Measurements from ENCODE around the gene CTDP1.

CTDP1 gene

DNA sequence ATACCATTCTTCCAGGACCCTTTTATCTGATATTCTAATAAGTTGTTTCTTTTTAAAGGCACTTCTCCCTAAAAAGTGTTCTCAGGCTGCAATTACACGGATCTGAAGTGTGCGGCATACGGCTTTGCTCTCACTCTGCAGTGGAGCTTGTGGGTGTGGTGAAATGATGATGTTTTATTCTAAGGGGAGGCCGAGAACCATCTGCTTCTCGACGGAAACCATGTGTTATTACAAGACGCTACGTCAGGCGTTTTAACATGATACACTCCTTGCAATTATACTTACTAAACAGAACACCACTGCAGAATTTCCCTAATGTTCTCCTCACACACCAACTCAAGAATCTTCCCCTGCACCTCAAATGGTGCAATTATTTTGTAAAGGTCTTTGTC lies 34.9 kb upstream of the CTDP1 start:
- DNase-seq (ENCODE audit: low read depth in 2 of 2): no peak

DNA sequence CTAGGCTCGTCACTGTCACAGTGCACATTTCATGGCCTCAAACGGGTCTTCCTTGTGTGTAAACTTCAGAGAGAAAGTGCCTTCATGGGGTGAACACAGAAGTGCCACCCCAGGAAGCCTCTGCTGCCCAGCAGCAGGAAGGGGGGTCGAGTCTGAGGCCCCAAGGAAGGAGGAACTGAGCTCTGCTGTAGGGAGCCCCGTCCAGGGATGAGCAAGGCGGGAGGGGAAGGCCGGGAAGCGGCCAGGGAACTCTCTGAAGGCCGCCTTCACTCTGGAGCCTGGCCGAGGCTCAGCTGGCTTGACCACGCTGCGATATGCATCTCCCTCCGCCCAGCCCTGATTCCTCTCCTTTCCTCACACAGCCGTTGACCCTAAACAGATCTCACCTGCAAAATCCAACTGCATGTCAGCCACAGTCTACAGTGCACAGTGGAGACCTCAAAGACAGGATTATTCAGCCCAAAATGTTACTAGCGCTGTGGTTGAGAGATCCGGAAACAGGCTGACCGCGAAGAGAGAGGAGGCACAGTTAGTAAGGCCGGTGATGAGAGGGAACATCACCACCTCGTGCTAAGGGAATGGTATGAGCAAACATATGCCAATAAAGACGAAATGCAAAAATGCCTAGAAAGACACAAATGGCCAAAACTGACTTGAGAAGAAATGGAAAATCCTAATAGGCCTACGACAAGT lies 34.2 kb upstream of the CTDP1 start:
- no peak for DNase-seq (ENCODE audit: low read depth in 2 of 2)

DNA sequence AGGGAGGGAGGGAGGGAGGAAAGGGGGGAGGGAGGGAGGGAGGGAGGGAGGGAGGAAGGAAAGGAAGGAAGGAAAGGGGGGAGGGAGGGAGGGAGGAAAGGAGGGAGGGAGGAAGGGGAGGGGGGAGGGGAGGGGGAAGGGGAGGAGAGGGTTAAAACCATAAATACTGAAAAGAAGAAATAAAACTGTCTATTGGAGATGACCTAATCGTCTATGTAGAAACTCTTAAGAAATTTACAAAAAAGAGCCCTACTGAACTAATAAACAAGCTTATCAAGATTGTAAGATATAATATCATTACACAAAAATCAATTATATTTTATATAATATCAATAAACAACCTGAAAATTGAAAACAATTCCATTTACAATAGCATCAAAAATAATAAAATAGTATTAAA lies 32.3 kb upstream of the CTDP1 start:
- DNase-seq (ENCODE audit: low read depth in 2 of 2): no peak

DNA sequence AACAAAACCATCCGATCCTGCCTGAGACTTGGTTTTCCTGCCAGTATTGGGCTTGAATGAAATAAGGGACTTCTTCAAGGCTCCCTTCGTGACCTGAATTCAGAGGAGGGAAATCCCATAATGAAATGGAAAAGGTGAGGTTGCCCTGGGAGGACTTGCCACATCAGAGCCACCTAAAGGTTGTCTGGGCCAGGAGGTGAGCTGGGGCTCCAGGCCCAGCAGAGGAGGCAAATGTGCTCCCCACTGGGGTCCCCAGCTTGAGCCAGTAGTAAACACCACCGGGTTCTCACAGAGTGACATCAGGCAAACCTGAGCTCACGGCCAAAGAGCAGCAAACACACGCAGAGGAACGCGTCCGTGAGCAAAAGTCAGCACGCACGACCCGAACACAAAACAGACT lies 28.6 kb upstream of the CTDP1 start:
- DNase-seq (ENCODE audit: low read depth in 2 of 2): no peak

DNA sequence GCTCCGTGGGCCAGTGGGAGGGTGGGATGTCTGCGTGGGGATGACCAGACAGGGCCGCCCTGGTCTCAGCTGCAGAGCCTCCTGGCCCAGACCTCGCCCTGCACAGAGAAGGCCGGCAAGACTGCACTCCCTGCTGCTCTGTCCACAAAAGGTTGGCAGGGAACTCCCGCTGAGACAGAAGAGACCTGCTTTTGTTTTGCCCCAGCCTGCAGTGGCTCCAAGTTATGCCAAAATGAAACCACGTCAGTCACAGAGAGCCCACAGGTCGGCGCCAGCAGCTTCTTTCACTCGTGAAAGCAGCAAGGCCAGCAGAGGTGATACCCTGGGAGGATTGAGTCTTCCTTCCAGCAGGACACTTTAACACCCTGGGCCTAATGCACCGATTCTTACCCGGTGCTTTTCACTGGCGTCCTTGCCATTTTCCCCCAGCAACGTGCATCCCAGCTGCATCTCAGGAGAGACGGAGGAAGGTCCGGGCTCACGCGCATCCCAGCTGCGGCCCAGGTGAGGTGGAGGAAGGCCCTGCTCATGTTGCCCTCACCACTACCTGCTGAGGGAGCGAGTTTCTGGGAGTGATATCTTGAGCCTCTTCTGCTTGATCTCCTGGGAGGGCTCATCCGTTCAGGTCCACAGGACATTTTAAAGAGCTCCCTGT lies 22.1 kb upstream of the CTDP1 start:
- DNase-seq (ENCODE audit: low read depth in 2 of 2): no peak

DNA sequence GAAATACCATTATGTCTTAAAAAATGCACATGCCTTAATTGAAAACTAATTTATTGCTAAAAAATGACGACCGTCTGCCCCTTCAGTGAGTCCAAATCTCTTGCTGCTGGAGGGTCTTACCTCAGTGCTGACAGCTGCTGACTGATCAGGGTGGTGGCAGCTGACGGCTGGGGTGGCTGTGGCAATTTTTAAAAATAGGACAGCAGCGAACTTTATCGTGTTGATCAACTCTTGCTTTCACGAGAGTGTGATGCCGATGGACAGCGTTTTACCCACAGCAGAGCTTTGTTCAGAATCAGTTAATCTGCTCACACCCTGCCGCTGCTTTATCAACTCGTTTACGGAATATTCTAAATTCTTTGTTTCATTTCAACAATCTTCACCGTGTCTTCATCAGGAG lies 21.2 kb upstream of the CTDP1 start:
- no peak for DNase-seq (ENCODE audit: low read depth in 2 of 2)

DNA sequence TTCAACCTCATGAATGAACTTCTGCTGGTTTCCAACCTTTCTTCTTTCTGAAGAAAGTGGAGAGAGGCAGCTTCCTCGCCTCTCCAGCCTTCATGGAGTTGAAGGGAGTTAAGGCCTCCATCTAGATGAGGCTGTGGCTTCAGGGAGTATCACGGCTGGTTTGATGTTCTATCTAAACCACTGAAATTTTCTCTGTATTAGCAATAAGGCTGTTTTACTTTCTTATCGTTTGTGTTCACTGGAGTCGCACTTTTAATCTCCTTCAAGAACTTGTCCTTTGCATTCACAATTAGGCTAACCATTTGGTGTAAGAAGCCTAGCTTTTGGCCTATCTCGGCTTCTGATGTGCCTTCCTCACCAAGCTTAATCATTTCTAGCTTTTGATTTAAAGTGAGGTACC lies 19.9 kb upstream of the CTDP1 start:
- no peak for DNase-seq (ENCODE audit: low read depth in 2 of 2)

DNA sequence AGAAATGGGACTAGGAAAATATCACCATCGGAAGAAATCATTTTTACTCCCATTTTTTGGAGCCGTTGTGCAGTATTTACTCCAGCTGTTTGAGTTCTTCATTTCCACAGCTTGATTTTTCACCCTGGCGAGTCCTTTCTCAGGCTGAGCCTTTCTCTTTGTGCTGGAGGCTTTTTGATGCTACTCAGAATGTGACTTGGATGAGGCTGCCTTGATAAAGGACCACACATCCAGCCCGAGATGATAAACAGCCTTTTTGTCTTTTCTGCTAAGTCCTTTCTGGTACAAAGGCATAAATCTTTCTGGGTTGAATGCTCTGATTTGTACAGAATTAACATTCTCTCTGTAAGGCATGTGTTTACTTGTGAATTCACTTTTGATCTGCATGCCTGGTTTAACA lies 17.6 kb upstream of the CTDP1 start:
- no peak for DNase-seq (ENCODE audit: low read depth in 2 of 2)

DNA sequence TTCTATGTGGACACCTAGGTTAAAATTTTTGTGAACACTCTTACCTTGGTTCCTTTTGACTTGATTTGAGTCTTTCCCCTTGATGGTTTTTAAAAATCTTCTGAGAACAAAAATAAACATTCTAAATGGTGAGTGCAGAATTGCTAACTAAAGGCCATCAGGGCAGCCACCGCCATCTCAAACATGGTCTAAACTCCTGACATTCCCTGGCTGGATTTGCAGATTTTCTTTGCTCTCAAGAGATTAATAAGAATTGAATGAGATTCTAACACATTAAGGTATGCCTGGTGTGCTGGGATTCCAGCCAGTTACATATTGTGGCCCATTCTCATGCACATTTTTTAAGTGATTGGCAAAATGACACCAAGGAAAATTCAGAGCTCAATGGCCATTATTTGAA lies 17.2 kb upstream of the CTDP1 start:
- no peak for DNase-seq (ENCODE audit: low read depth in 2 of 2)

DNA sequence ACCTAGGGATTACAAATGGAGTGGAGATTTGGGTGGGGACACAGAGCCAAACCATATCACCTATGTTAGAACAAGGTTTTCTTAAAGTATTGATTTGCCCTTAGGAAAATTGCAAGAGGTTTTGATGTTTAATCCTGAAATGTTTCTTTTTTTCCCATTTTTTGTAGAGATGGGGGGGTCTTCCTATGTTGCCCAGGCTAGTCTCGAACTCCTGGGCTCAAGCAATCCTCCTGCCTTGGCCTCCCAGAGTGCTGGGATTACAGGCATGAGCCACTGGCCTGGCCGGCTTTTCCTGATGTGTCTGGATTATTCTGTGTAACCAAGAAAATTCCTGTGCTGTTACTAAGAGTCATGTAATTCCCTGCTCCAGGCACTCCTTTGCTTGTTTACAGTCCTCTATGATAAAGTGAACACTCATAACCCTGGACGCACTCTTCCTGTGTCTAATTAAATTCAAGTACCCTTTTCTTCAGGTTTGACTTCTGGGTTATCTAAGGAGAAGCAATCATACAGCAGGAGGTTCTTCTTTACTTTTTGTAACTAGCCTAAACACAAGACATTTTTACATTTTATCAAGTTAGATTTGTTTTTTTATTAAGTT lies 15.0 kb upstream of the CTDP1 start:
- DNase-seq (ENCODE audit: low read depth in 2 of 2): no peak

DNA sequence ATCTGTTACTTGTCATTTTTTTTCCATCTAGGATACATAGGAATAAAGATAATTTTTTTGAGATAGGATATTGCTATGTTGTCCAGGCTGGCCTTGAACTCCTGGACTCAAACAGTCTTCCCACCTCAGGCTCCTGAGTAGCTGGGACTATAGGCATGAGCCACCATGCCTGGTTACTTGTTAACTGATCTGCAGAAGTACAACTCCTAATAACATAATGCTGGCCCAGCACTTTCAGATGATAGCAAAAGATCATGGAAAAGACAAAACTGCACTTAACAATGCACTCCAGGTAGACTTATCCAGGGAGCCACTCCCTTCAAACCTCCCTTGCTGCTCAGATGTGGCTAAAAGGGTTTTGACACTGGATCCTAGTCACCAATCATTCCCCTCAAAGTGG lies 11.4 kb upstream of the CTDP1 start:
- DNase-seq (ENCODE audit: low read depth in 2 of 2): no peak

DNA sequence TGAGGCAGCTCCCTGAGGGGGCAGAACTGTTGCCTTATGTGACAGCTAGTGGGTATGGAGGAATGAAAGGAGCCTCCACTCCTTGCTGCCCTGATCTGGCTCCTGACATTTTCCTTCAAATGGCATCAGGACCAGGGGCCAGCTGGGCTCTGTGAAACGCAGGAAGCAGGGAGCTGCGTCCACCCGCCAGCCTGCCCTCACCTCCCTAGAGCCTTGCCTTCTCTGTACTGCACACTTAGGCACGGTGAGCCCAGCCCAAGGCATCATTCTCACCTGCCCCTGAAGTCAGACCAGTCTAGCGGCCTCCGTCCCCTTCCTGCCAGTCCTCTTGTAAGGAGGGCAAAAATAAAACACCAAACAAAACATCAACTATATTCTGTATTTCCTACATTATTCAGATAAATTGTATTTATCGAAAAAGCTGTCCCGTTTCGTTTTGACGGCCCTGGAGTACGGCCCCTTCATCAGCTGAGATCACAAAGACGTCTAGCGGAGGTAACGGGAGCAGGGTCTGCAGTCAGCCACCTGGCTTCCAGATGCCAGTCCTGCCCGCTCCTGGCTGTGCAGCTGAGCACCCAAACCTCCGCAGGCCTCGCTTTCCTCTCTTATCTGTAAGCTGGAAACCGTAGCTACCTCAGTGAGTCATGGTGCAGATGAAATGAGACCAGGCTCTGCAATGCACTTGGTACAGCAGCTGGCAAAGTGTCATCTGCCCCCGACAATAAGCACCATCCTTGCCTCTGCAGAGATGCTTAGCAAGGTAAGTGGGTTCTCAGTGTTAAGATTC lies 6.9 kb upstream of the CTDP1 start:
- DNase-seq (ENCODE audit: low read depth in 2 of 2): no peak

DNA sequence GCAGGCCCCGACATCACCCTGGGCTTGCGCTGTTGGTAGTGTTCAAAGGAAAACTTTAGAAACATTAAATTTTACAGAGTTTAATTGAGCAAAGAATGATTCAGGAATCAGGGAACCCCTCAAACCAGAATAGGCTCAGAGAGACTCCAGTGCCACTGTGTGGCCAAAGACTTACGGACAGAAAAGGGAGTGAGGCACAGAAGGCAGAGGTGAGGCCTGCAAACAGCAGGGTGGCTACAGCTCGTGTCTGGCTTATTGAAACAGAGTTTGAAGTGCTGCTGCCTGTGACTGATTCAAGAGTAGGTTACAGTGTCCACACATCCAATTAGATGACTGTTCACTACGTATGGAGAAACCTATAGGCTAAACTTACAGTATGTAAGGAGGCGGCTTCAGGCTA lies 2.4 kb upstream of the CTDP1 start:
- no peak for DNase-seq (ENCODE audit: low read depth in 2 of 2)

DNA sequence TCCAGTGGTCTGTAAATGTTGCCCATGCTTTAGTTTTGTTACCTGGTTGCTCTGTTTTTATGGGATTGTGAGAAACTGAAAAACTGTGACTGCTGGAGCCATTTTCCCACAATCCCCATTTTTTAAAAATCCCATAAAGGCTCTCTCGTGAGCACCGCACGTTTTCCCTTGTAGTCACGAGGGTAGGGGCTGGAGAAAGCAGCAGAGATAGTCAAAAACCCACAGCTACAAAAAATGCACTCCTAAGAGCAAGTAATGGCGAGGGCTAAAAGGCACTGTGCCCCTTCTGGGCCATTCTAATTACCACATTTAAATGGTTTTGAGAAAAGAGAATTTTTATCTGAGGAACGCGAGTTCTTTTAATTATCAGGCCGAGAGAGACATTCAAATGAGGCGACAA lies 1.8 kb upstream of the CTDP1 start:
- no peak for DNase-seq (ENCODE audit: low read depth in 2 of 2)

DNA sequence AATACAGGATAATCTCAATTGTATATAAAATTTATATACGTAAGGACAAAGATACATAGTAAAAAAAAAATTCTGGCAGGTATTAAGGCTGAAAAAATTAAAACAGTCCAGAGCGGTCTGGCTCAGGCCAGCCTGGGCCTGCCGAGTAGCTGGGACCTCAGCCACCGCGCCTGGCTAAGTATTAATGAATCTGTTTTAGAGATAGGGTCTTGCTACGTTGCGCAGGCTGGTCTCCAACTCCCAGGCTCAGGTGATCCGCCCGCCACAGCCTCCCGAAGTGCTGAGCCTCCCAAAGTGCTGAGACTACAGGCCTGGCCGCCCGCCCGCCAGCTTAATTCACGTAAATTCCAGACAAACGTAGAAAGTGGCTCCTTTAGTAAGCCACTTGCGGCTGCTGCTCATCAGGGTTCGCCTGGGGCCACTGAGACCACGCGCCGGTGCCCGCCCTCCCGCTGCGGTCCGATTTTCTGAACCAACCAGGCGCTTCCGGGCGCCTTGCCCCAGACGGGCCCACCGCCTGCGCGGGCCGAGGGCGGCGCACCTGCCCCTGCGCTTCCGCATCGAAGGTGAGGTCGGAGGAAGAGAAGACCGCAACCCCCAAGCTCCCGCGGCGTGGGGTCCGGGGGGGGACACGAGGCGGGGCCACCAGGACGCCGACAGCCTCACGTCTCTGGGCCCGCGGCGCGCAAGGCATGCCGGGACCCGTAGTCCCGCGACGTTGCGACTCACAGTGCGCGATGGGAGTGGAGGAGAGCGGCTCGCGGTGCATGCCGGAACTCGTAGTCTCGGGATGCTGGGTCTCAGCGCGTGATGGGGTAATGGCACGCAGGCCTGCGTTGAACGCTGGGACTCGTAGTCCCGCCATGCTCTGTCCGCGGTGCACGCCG lies 695 bp upstream of the CTDP1 start:
- peak; percentile 95 to 97 for DNase-seq (ENCODE audit: low read depth in 2 of 2)

DNA sequence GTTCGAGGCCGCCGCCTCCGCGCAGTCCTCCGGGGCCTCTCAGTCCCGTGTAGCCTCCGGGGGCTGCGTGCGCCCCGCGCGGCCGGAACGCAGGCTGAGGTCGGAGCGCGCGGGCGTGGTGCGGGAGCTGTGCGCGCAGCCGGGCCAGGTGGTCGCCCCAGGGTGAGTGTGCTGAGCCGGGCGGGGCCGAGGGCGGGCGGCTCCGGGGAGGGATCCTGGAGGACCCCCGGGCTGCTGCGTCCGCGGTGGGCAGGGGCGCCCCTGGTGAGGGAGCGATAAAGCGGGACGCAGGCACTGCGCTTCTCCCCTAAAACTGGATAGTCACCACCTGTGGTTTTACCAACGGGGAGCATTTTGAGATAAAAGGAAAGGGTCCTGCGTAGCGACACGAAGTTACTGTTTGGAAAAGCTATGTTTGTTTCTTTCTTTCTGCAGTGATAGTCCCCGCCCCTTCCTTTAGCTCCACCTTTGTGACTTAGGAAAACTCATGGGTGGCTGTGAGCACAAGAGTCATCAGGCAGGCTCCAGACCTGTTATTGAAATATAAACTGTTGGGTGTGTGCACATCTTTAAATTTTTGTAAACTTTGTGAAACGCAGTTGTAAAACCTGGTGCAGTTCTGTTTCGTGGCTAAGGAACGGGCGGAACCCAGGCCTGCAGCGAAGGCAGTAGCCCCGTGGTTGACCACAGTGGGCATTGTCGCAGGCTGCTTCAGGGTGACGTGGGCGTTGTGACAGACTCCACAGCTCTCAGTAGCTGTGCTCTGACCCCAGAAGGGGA lies 687 bp downstream of the CTDP1 start:
- no peak for DNase-seq (ENCODE audit: low read depth in 2 of 2)

DNA sequence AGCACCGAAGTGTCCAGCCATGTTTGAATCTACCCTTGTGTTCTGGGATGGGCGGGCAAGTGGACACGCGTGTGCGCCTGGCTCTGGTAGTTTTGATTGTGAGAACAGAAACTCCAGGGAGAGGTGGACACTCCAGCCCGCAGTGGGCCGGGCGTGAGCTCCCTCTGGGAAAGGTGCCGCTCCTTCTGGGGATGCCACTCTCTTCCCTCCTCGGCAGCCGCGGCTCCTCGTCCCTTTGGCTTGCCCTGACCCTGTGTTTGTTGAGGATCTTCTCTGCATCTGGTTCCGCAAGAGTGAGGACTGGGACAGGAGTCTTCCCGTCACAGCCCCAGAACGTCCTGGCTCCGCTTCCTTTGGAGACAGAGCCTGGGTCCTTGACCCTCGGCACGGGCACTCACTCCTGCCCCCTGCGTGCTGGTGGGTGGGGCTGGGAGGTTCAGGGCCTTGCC lies 1.3 kb downstream of the CTDP1 start:
- no peak for DNase-seq (ENCODE audit: low read depth in 2 of 2)

DNA sequence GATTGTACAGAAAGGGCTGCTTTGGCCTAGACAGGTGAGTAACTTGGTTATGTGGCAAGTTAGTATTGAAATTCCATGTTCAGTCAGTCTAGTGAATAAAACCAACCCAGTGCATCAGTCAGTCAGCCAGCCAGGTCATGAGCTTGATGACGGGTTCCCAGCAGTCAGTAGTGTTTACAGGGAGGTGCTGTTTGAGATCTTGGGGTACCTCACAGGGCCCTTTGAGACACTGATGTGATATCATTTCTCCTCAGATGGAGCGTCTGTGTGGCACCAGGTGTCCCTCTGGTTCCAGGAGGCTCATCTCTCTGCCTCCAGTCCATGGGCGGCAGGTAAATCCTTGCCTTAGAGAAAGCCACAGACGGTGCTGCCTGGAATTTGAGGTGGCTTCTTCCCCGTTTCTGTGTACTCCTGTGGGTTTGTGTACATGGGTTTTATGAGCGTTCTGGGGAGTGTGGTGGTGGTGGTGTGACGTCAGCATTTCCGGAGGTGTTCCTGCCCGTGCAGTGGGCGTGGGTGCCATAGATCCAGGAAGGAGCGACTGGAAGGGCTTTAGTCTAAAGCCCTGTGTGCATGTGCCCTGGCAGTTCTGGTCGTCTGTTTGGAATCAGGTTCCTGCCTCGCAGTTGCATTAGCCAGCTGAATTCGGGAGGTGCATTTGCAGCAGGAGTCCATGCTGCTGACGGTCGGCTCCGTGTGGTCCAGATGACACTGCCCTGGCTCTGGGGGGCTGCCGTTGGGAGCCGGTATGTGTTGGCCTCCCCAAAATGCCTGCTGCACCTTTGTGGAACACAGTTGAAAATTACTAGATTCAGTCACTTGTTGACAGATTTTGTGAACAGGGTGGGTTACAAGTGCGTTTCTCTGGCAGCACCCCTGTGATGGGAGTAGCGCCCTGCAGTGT lies 2.1 kb downstream of the CTDP1 start:
- DNase-seq (ENCODE audit: low read depth in 2 of 2): peak in 1 of 2 donors; percentile 42

DNA sequence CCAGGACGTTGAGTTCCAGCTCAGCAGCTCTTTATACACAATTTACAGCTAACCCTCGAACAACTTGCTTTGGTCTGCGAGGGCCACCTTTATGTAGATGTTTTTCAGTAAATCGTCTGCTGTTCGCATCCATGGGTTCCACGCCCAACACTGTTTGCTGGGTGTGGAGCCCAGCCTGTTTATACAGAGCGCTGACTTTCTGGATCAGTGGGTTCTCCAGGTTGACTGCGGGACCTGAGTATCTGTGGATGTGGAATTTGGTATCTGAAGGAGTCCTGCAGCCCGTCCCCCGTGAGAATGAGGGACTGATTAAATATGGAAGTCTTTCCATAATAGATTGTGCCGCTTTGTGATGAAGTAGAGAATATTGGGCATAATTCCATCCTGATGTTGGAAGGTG lies 2.9 kb downstream of the CTDP1 start:
- no peak for DNase-seq (ENCODE audit: low read depth in 2 of 2)

All from stimulated activated CD8-positive, alpha-beta memory T cell treated with anti-CD3 and anti-CD28 coated beads, Interleukin-2, amount 100 ng/mL, for 1 hour (primary cell).